Endothelial cell of umbilical vein (primary cell): ENCODE data around the gene MRPL24. TPM values are rescaled to one million over a fixed set of nuclear protein-coding genes. Genes with fewer than 3 reads are reported as not detected.

ENCODE experiments used
- BruUV-seq: library from RNA; stranded (reverse); fragments of 400-500 nt; replicated peaks from 2 replicates; lab custom pipeline; 2021; lab: Mats Ljungman, UMichigan
- CTCF ChIA-PET: fragments of 300-600, 350-600 bp; sonication (Branson Sonifier 250); formaldehyde crosslinking; loops from one replicate; lab custom pipeline; 2021; ENCODE audit warnings: antibody characterized with exemption, inconsistent platforms; lab: Charles Lee
- POLR2A ChIA-PET: fragments of 300-600, 350-600 bp; sonication (Branson Sonifier 250); formaldehyde crosslinking; loops from one replicate; lab custom pipeline; 2021; ENCODE audit warnings: antibody characterized with exemption, inconsistent platforms; lab: Charles Lee
- DNase-seq: peaks from one replicate; pipeline ENCODE4 v3.0.0-alpha.2; 2011; ENCODE audit warnings: low read depth, low spot score
- FAIRE-seq: peaks from 2 replicates; lab custom pipeline; 2011; peaks lifted over from hg19 to GRCh38; lab: Jason Lieb, UNC
- H2AFZ ChIP-seq: 2 replicates; pipeline ENCODE4 v1.6.0; 2012; ENCODE audit warnings: low read depth, low read length, control low read depth, inconsistent platforms
- H3K27ac ChIP-seq: 2 replicates; pipeline ENCODE4 v1.5.1; 2011; ENCODE audit warnings: low read depth, mild to moderate bottlenecking, control low read depth, low read length, moderate library complexity; ENCODE audit not compliant: insufficient read depth
- H3K27me3 ChIP-seq, 2 experiments: 2 replicates each; pipeline versions ENCODE4 v1.6.0 to v1.6.1; 2011; ENCODE audit warnings: low read length in 2 of 2, mixed read lengths in 1 of 2; ENCODE audit not compliant: control insufficient read depth in 2 of 2, insufficient read depth in 2 of 2
- H3K36me3 ChIP-seq, 2 experiments: 2 replicates in 1 of 2; 3 replicates in 1 of 2; pipeline ENCODE4 v1.5.1; 2011; ENCODE audit warnings: low read length in 2 of 2, mild to moderate bottlenecking in 1 of 2, moderate library complexity in 1 of 2; ENCODE audit not compliant: control insufficient read depth in 2 of 2, insufficient read depth in 2 of 2; ENCODE audit errors: extremely low read depth in 1 of 2
- H3K4me1 ChIP-seq: 3 replicates; pipeline ENCODE4 v1.5.1; 2011; ENCODE audit warnings: mild to moderate bottlenecking, low read length; ENCODE audit not compliant: control insufficient read depth, insufficient read depth; ENCODE audit errors: extremely low read depth
- H3K4me2 ChIP-seq: 2 replicates; pipeline ENCODE4 v1.6.1; 2011; ENCODE audit warnings: low read length, control low read depth, mixed read lengths; ENCODE audit not compliant: insufficient read depth
- H3K4me3 ChIP-seq, 3 experiments: fragments of 200-600 bp in 1 of 3; sonication (generic), shearing (Covaris generic) in 1 of 3; replicated peaks in 1 of 3; 2 replicates each; pipeline ENCODE4 v1.5.1; 2011 to 2016; ENCODE audit warnings: control low read depth in 3 of 3, low read length in 3 of 3, mild to moderate bottlenecking in 2 of 3, inconsistent platforms in 1 of 3, low read depth in 1 of 3, moderate library complexity in 1 of 3; ENCODE audit not compliant: insufficient read depth in 1 of 3
- H3K79me2 ChIP-seq: 2 replicates; pipeline ENCODE4 v1.6.0; 2012; ENCODE audit warnings: low read length, inconsistent platforms; ENCODE audit not compliant: control insufficient read depth, insufficient read depth
- H3K9ac ChIP-seq: replicated peaks from 2 replicates; pipeline ENCODE3; 2011; ENCODE audit warnings: low read length, control low read depth; ENCODE audit not compliant: insufficient read depth; ENCODE audit errors: extremely low read depth
- H3K9me1 ChIP-seq: replicated peaks from 3 replicates; pipeline ENCODE4 v1.6.0; 2011; ENCODE audit warnings: mild to moderate bottlenecking, low read length; ENCODE audit not compliant: control insufficient read depth, insufficient read depth; ENCODE audit errors: extremely low read depth
- H3K9me3 ChIP-seq: replicated peaks from 2 replicates; pipeline ENCODE4 v1.5.1; 2012; ENCODE audit warnings: low read length, inconsistent platforms; ENCODE audit not compliant: control insufficient read depth, insufficient read depth
- H4K20me1 ChIP-seq: replicated peaks from 2 replicates; pipeline ENCODE3; 2011; ENCODE audit warnings: mild to moderate bottlenecking, low read length; ENCODE audit not compliant: control insufficient read depth, insufficient read depth; ENCODE audit errors: extremely low read depth
- EZH2 ChIP-seq: IDR thresholded peaks from 2 replicates; pipeline ENCODE4 v1.6.1; 2012; ENCODE audit warnings: borderline replicate concordance, low read depth, mild to moderate bottlenecking, moderate library complexity, low read length, inconsistent platforms; ENCODE audit not compliant: severe bottlenecking
- FOS ChIP-seq: IDR thresholded peaks from 2 replicates; pipeline ENCODE4 v1.6.1; 2011; ENCODE audit warnings: mild to moderate bottlenecking, low read length, moderate library complexity, borderline replicate concordance; ENCODE audit not compliant: insufficient read depth
- GATA2 ChIP-seq: IDR thresholded peaks from 2 replicates; pipeline ENCODE4 v1.7.0; 2011; ENCODE audit warnings: low read depth, mild to moderate bottlenecking, moderate library complexity, mixed read lengths, low read length; ENCODE audit not compliant: insufficient read length, insufficient read depth
- MYC ChIP-seq: IDR thresholded peaks from one replicate; pipeline ENCODE4 v1.6.1; 2011; ENCODE audit warnings: mild to moderate bottlenecking, low read depth, low read length
- POLR2A ChIP-seq: IDR thresholded peaks from 2 replicates; pipeline ENCODE4 v1.6.1; 2012; ENCODE audit warnings: low read depth, mild to moderate bottlenecking, control low read depth, low read length
- POLR2AphosphoS5 ChIP-seq: IDR thresholded peaks from 2 replicates; pipeline ENCODE4 v1.6.1; 2012; ENCODE audit warnings: low read depth, mild to moderate bottlenecking, control low read depth, low read length, moderate library complexity; ENCODE audit not compliant: insufficient read depth
- dilution Hi-C: fragments of 300-500 bp; cut with MboI; formaldehyde crosslinking; loops from one replicate; pipeline ENCODE4 v1.15.0; 2019; ENCODE audit warnings: low sequenced_read_pairs; ENCODE audit not compliant: extremely low pct_ligation_motif_present
- intact Hi-C: fragments of 100-400 bp; cut with micrococcal nuclease; formaldehyde crosslinking; loops from one replicate; pipeline ENCODE4 v1.10.0; 2022
- polyA plus RNA-seq, 4 experiments: library from polyadenylated mRNA; depleted of rRNA in 3 of 4; stranded (reverse) in 3 of 4; unstranded in 1 of 4; fragments of >200 nt; gene quantifications; 2 replicates each; pipeline versions ENCODE4 v1.2.1 to v1.2.3, GENCODE V29; 2011 to 2012; ENCODE audit warnings: missing spikeins in 1 of 4
- total RNA-seq: library from RNA; stranded (reverse); gene quantifications from 2 replicates; pipeline ENCODE4 v1.2.3, GENCODE V29; 2021
- TF ChIP-seq, protein P1 (sequence below), 2 donors: IDR thresholded peaks; 1 replicate in 1 of 2; 2 replicates in 1 of 2; pipeline ENCODE4 v1.5.1; 2011; ENCODE audit warnings: low read length in 2 of 2, mild to moderate bottlenecking in 2 of 2, moderate library complexity in 2 of 2, control low read depth in 1 of 2, inconsistent platforms in 1 of 2, low read depth in 1 of 2; ENCODE audit not compliant: insufficient read depth in 1 of 2; ENCODE audit errors: extremely low read depth in 1 of 2
- TF ChIP-seq, protein P2 (sequence below): IDR thresholded peaks from 2 replicates; pipeline ENCODE4 v1.6.1; 2011; ENCODE audit not compliant: insufficient read depth, insufficient read length

MRPL24 gene
- total and polyA plus RNA-seq, 2 donors (not counting 3 experiments of a cell fraction or from before 2014, with no cell fraction given) = 47.9 to 77.7 TPM

DNA sequence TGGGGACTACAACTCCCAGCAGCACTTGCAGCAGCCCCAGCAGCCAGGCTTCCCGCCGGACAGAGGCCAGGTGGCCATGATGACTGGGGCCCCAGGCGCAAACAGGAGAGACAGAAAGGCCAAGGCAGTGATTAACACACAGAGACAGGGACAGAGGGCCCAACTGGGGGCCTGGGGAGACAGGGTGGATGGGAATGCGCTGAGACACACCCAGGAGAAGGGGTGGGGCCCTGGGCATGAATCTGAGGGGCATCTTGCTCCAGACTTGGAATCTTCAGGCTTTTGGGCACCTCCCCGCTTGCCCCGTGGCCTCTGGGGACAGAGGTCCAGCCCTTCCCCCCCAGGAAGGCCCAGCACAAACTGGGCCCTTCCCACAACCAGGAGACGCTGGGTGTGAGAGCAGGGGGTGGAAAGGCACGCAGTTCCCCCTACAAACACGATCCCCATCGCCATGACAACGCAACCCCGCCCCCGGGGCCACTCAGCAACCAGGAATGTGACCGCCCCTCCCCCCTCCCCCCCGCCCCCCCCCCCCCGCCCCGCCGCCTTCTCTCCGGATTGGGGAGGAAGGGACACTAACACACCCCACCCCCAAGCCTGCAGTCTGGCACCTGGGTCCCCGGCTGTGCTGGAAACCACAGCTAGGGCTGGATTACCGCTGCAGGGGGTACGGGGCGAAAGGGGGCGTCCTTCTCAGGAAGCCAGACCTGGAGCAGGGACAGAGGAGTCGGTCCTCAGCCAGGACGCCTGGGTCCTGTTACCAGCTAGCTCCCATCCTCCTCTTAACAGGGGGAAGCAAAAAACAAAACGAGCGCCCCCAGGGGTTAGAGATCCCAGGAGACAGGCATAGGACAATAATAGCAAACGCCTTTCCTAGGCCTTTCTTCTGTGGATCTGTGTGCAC lies 6.1 kb upstream of the MRPL24 start:
- peak overlapping the region in 2 of 3 experiments; percentile 44 to 92 for H3K4me3 ChIP-seq
- no peaks in the 10 kb centered on the region for H3K27me3 ChIP-seq
- BruUV-seq = no TSS peak
- peaks cover 11 to 14% of the 10 kb centered on the region in 2 experiments for H3K36me3 ChIP-seq
- peak; percentile 78 for FAIRE-seq
- CTCF ChIA-PET = interaction anchor here (1.2 to 1.5 kb wide), 2 partner anchors 21 to 57 kb away, joined by 7 to 9 read pairs; no protein-coding TSS in a partner anchor
- peak overlapping the region; percentile 98 for H3K9ac ChIP-seq
- peaks cover 41% of the 10 kb centered on the region for H3K4me1 ChIP-seq
- intact Hi-C loops = loop anchor here (1.0 to 5.0 kb wide), 2 partner anchors 19 to 245 kb away; partner anchors contain the start of genes ISG20L2, MEF2D and METTL25B
- H3K9me3 ChIP-seq = no peaks in the 10 kb centered on the region
- H3K4me2 ChIP-seq = peak overlapping the region; percentile 83
- no peaks in the 10 kb centered on the region for H3K9me1 ChIP-seq
- H2AFZ ChIP-seq = no peak overlapping the region
- no peaks in the 10 kb centered on the region for H4K20me1 ChIP-seq
- TF ChIP-seq, protein P1, sequence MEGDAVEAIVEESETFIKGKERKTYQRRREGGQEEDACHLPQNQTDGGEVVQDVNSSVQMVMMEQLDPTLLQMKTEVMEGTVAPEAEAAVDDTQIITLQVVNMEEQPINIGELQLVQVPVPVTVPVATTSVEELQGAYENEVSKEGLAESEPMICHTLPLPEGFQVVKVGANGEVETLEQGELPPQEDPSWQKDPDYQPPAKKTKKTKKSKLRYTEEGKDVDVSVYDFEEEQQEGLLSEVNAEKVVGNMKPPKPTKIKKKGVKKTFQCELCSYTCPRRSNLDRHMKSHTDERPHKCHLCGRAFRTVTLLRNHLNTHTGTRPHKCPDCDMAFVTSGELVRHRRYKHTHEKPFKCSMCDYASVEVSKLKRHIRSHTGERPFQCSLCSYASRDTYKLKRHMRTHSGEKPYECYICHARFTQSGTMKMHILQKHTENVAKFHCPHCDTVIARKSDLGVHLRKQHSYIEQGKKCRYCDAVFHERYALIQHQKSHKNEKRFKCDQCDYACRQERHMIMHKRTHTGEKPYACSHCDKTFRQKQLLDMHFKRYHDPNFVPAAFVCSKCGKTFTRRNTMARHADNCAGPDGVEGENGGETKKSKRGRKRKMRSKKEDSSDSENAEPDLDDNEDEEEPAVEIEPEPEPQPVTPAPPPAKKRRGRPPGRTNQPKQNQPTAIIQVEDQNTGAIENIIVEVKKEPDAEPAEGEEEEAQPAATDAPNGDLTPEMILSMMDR (IDR thresholded peaks at IDR 0.05; ENCODE audit: extremely low read depth in 1 of 2, insufficient read depth in 1 of 2, low read depth in 1 of 2, low read length in 2 of 2) = peak in 1 of 2 donors; percentile 22
- TF ChIP-seq FOS = peak; percentile 25
- TF ChIP-seq GATA2 = no peak
- peak; percentile 61 for TF ChIP-seq POLR2AphosphoS5
- peak; percentile 32 for TF ChIP-seq MYC
- no peak for TF ChIP-seq EZH2
- TF ChIP-seq POLR2A = peak; percentile 66
- TF ChIP-seq, protein P2, sequence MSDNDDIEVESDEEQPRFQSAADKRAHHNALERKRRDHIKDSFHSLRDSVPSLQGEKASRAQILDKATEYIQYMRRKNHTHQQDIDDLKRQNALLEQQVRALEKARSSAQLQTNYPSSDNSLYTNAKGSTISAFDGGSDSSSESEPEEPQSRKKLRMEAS = peak; percentile 31
- peak overlapping the region; percentile 99 for H3K27ac ChIP-seq
- POLR2A ChIA-PET = no interaction called here
- peaks cover 71% of the 10 kb centered on the region for H3K79me2 ChIP-seq
- dilution Hi-C loops = no loop called here
- peak; percentile 77 for DNase-seq
